Heart left ventricle (tissue), 16 donors: ENCODE results near the gene GATAD1. TPM values are rescaled to one million over a fixed set of nuclear protein-coding genes. Genes with fewer than 3 reads are reported as not detected.

Experiments
- ATAC-seq, 4 donors: fragments of 200-7000 bp; cut with Tn5 transposase; one replicate each; pipeline ENCODE4 v1.9.1; 2020 to 2022; ENCODE audit warnings: moderate library complexity in 4 of 4, mild to moderate bottlenecking in 3 of 4, moderate number of reproducible peaks in 1 of 4
- DNase-seq, 5 donors: peaks; one replicate each; pipeline ENCODE4 v3.0.0-alpha.2; 2020
- H3K27ac ChIP-seq, 12 donors: fragments of 200-600 bp; sonication (generic) in 4 of 12; one replicate each; pipeline versions ENCODE4 v1.5.0 to v1.8.0; 2016 to 2022; ENCODE audit warnings: mild to moderate bottlenecking in 2 of 12
- H3K27me3 ChIP-seq, 9 donors: fragments of 200-600 bp; sonication (generic) in 2 of 9; one replicate each; pipeline versions ENCODE4 v1.5.1 to v1.8.0; 2016 to 2022; ENCODE audit warnings: mild to moderate bottlenecking in 3 of 9
- H3K36me3 ChIP-seq, 9 donors: fragments of 200-600 bp; sonication (generic) in 2 of 9; one replicate each; pipeline versions ENCODE4 v1.5.0 to v1.8.0; 2018 to 2022; ENCODE audit warnings: mild to moderate bottlenecking in 2 of 9
- H3K4me1 ChIP-seq, 12 donors: fragments of 200-600 bp; sonication (generic) in 4 of 12; one replicate each; pipeline versions ENCODE4 v1.5.0 to v1.8.0; 2016 to 2022; ENCODE audit warnings: mild to moderate bottlenecking in 3 of 12
- H3K4me3 ChIP-seq, 12 donors: fragments of 200-600 bp; sonication (generic) in 4 of 12; one replicate each; pipeline versions ENCODE4 v1.5.0 to v1.8.0; 2017 to 2022; ENCODE audit warnings: mild to moderate bottlenecking in 9 of 12, moderate library complexity in 4 of 12
- H3K9me3 ChIP-seq, 12 donors: fragments of 200-600 bp; sonication (generic) in 4 of 12; one replicate each; pipeline versions ENCODE4 v1.5.0 to v1.8.0; 2016 to 2022; ENCODE audit warnings: mild to moderate bottlenecking in 1 of 12
- POLR2A ChIP-seq, 2 donors: fragments of 450-650 bp; IDR thresholded peaks; one replicate each; pipeline ENCODE4 v1.6.1; 2017; ENCODE audit warnings: antibody characterized with exemption in 2 of 2, mild to moderate bottlenecking in 2 of 2, moderate library complexity in 2 of 2
- WGBS, 4 donors: extraction: QIAGEN DNeasy Blood & Tissue Kit in 2 of 4; methylation state at CpG; one replicate each; pipeline versions ENCODE4 v1.1.5 to v1.1.7; 2013 to 2018; 5-methylcytosine and 5-hydroxymethylcytosine counted together
- intact Hi-C, 10 donors: fragments of 100-400 bp; cut with DNase I; formaldehyde crosslinking; loops; one replicate each; pipeline versions ENCODE4 v1.11.1 to v1.14.2; 2022
- polyA plus RNA-seq, 2 donors: library from polyadenylated mRNA; stranded (reverse); fragments of 200-250 nt; gene quantifications; one replicate each; pipeline ENCODE4 v1.2.3, GENCODE V29; 2013
- total RNA-seq, 9 donors: library from RNA; depleted of rRNA in 2 of 9; stranded (reverse); fragments of >200 nt in 2 of 9; fragmentation: NEBNext Ultra II Directional in 3 of 9; extraction: Animal tissue kit (Norgen Biotek cat#: 25700) in 3 of 9; gene quantifications; one replicate each; pipeline versions ENCODE4 v1.1.0 to v1.2.4, GENCODE V29; 2016 to 2023
- TF ChIP-seq, protein P1 (sequence below), 12 donors: fragments of 200-600 bp; sonication (generic) in 4 of 12; IDR thresholded peaks; one replicate each; pipeline versions ENCODE4 v1.5.0 to v1.8.0; 2018 to 2022; ENCODE audit warnings: antibody characterized with exemption in 12 of 12, mild to moderate bottlenecking in 5 of 12
- donor health status: ischemic (EF 13 %, LVEDD 7.1; RV severe dilation, severe dysfunction).
- donor health status: healthy with polysubstance abuse.
- donor health status: DM: no; HTN: yes; CAD: no.
- donor health status: DM: no; HTN: no; CAD: no.
- donor health status: ischemic (EF 25% LVEDD 6.9; RV normal size, moderate dysfunction).
- donor health status: ischemic (EF 25% LVEDD 5.7; RV mildly dilated, moderate dysfunction).
- donor health status: healthy.
- donor health status: DM: yes; HTN: yes; CAD: no.
- donor health status: ischemic (EF 35%, LVEDD 5.7; RV mildly dilated, moderate dysfunction).
- donor health status: nonischemic (EF 11% LVEDD 7.7; RV severe dilation, severe dysfunction).
- donor health status: DM: yes; HTN: yes; CAD: no.
- donor health status: PGD.
- donor health status: ischemic (EF 29% LVEDD 5.4; RV normal size, mild dysfunction).
- donor health status: nonischemic (EF 23%, LVEDD 6.1; RV moderate dilation, normal function).

Gene GATAD1
- total and polyA plus RNA-seq, 11 donors = 8.5 to 20.5 (median 13.8) TPM

DNA sequence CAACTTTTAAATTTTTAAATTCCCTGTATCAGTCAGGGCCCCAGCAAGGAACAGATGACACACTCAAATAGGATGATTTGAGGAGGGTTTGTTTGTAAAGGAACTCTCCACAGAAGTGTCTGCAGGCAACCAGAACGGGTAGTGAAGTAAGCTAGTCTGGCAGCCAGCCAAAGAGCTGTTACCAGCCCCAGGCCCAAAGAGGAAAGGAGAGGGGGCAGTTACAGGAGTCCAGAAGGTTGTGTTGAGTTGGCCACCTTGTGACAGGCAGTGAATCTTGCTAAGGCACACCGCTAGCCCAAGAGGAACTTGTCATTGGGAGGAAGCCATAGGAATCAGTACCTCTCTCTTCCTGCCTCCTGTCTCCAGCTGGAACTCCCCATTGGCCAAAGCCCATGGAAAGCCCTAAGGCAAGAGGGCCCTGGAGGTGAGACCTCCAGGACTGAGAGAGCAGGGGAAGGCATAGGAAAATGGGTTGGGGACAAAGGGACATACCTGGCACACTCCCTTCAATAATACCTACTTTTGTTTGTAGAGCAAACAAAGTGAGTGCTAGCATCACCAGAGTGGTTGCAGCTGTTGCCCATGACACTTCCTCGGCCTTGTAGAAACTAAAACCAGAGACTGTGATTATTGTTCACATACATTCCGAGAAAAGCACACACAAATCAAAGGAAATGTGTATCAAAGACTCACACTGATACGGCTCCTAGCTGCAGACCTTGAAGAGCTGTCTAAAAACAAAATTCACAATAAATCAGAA lies 25.4 kb upstream of the GATAD1 start:
- 60 to 65% (median 62%) methylated on average over 5 of the region's 5 CpGs for WGBS, 4 donors
- TF ChIP-seq, protein P1, sequence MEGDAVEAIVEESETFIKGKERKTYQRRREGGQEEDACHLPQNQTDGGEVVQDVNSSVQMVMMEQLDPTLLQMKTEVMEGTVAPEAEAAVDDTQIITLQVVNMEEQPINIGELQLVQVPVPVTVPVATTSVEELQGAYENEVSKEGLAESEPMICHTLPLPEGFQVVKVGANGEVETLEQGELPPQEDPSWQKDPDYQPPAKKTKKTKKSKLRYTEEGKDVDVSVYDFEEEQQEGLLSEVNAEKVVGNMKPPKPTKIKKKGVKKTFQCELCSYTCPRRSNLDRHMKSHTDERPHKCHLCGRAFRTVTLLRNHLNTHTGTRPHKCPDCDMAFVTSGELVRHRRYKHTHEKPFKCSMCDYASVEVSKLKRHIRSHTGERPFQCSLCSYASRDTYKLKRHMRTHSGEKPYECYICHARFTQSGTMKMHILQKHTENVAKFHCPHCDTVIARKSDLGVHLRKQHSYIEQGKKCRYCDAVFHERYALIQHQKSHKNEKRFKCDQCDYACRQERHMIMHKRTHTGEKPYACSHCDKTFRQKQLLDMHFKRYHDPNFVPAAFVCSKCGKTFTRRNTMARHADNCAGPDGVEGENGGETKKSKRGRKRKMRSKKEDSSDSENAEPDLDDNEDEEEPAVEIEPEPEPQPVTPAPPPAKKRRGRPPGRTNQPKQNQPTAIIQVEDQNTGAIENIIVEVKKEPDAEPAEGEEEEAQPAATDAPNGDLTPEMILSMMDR (IDR thresholded peaks at IDR 0.05) = no peak
- no peak for TF ChIP-seq POLR2A (IDR thresholded peaks at IDR 0.05)
- Histone ChIP-seq H3K27ac (no peak overlapping the region), H3K27me3 (peaks cover 0 to 13% (median 9%) of the 10 kb centered on the region in 9 donors), H3K36me3 (no peaks in the 10 kb centered on the region), H3K4me1 (peaks cover 0 to 10% (median 0%) of the 10 kb centered on the region in 12 donors), H3K9me3 (no peaks in the 10 kb centered on the region), H3K4me3 (no peak overlapping the region)
- intact Hi-C loops = loop anchor here in 2 of 10 donors (10.0 kb wide), 1 partner anchor 633 kb away; no protein-coding TSS in a partner anchor
- no peak for ATAC-seq
- no peak for DNase-seq

DNA sequence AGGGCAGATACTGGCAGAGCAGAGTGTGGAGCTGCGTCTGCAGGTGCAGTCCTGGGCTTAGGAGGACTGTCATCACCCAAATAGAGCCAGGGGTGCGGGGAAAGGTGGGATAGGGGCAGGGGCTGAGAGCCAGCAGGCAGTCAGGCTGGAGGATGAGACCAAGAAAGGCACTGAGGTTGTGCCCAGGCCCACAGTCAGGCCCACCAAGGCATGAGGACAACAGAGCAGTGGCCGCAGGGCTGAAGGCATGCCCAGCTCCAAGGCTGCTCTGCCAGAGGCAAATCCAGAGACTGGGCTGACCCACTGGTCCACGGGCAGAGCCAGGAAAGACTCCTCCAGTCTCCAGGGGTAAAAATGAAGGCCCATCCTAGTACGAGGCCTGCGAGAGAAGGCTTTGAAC lies 24.4 kb upstream of the GATAD1 start:
- H3K4me3 ChIP-seq = no peak overlapping the region
- intact Hi-C loops = loop anchor here in 2 of 10 donors (10.0 kb wide), 1 partner anchor 632 kb away; no protein-coding TSS in a partner anchor
- H3K36me3 ChIP-seq = no peaks in the 10 kb centered on the region
- no peak for TF ChIP-seq POLR2A (IDR thresholded peaks at IDR 0.05)
- TF ChIP-seq, protein P1 (IDR thresholded peaks at IDR 0.05) = no peak
- ATAC-seq (no peak), DNase-seq (no peak)
- H3K27ac ChIP-seq = no peak overlapping the region
- WGBS, 4 donors = 93 to 95% (median 95%) methylated on average over 5 to 6 of the region's 6 CpGs
- H3K9me3 ChIP-seq = no peaks in the 10 kb centered on the region
- peaks cover 0 to 10% (median 0%) of the 10 kb centered on the region in 12 donors for H3K4me1 ChIP-seq
- H3K27me3 ChIP-seq = peaks cover 0 to 13% (median 9%) of the 10 kb centered on the region in 9 donors

GRCh38 chr7:92423710-92424131 lies 23.6 kb upstream of the GATAD1 start:
- no peak for DNase-seq
- Histone ChIP-seq H3K27ac (peak overlapping the region in 1 of 12 donors; percentile 78), H3K36me3 (no peaks in the 10 kb centered on the region), H3K4me1 (peaks cover 0 to 10% (median 0%) of the 10 kb centered on the region in 12 donors), H3K9me3 (no peaks in the 10 kb centered on the region), H3K4me3 (peak overlapping the region in 5 of 12 donors; percentile 44 to 76 (median 56)), H3K27me3 (peaks cover 0 to 13% (median 9%) of the 10 kb centered on the region in 9 donors)
- 76 to 85% (median 81%) methylated on average over 5 of the region's 5 CpGs for WGBS, 4 donors
- ATAC-seq = no peak
- TF ChIP-seq, protein P1 (IDR thresholded peaks at IDR 0.05) = no peak
- TF ChIP-seq POLR2A (IDR thresholded peaks at IDR 0.05) = no peak
- intact Hi-C loops = loop anchor here in 5 of 10 donors (1.0 to 10.0 kb wide), 2 partner anchors 24 to 631 kb away; partner anchors contain the start of gene GATAD1 (in 4 of the 5)

DNA sequence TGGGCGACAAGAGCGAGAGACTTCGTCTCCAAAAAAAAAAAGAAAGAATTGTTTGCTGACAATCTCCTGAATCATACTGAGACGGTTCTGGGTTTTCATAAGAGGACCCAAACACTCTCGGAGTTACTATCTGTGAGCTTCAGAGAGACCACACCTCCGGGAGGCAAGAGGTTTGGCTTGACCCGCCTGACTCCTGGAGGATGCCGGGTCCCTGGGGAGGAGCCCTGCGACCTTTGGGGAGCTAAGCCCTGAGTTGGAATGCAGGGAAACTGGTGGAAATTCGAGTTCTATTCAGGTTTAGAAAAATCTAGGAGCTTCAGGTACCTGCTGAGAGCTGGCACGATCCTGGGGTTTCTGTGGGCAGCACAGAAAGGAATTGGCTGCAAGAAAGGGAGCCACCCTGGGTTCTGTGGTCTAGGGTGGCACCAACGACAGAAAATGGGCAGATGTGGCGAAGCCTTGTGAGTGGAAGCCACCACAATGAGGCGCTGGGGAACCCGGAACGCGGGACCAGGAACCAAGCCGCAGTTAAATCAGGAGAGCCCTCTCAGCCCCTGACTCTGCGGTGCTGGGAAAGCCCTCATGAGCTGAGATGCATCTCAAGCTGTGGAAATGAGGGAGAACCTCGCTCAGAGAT lies 21.9 kb upstream of the GATAD1 start:
- 48 to 53% (median 50%) methylated on average over 20 of the region's 20 CpGs for WGBS, 4 donors
- intact Hi-C loops = loop anchor here in 2 of 10 donors (10.0 kb wide), 1 partner anchor 629 kb away; no protein-coding TSS in a partner anchor
- H3K36me3 ChIP-seq = no peaks in the 10 kb centered on the region
- no peak overlapping the region for H3K27ac ChIP-seq
- peaks cover 0 to 13% (median 9%) of the 10 kb centered on the region in 9 donors for H3K27me3 ChIP-seq
- no peaks in the 10 kb centered on the region for H3K9me3 ChIP-seq
- TF ChIP-seq POLR2A (IDR thresholded peaks at IDR 0.05) = no peak
- TF ChIP-seq, protein P1 (IDR thresholded peaks at IDR 0.05) = no peak
- DNase-seq (no peak), ATAC-seq (no peak)
- H3K4me3 ChIP-seq = no peak overlapping the region
- peaks cover 0 to 10% (median 0%) of the 10 kb centered on the region in 12 donors for H3K4me1 ChIP-seq
